GM12864 (cell line): ENCODE data around the gene ZNF529.

Experiments used
- DNase-seq: peaks from one replicate; pipeline ENCODE4 v3.0.0-alpha.2; 2011; ENCODE audit warnings: low read depth
- H3K4me3 ChIP-seq: 2 replicates; pipeline ENCODE4 v1.5.1; 2011; ENCODE audit warnings: mild to moderate bottlenecking, low read depth, low read length, control low read depth
- CTCF ChIP-seq: IDR thresholded peaks from 2 replicates; pipeline ENCODE4 v1.5.1; 2011; ENCODE audit warnings: low read depth, mild to moderate bottlenecking, moderate library complexity, low read length, control low read depth, inconsistent platforms; ENCODE audit errors: missing control alignments

Gene ZNF529

GRCh38 chr19:36528194-36528920 is 44.7 kb downstream of the ZNF529 start, which contains the start of gene ZNF260:
TSS of gene ZNF260 (minus strand) at chr19:36528271. CDS start at chr19:36515238, 13,033 bp downstream.
- DNase-seq: peak; percentile 93
- H3K4me3 ChIP-seq: peak within 1 kb of the TSS; percentile 82
- TF ChIP-seq CTCF: peak; percentile 1

- no peak for DNase-seq
- peak overlapping the region; percentile 82 for H3K4me3 ChIP-seq
- no peak for TF ChIP-seq CTCF
Observed at GRCh38 chr19:36527873-36528193, 45.3 kb downstream of the ZNF529 start.

- no peak for TF ChIP-seq CTCF
- DNase-seq: no peak
- H3K4me3 ChIP-seq: peak overlapping the region; percentile 82
Observed at GRCh38 chr19:36527341-36527740, 45.8 kb downstream of the ZNF529 start.

- H3K4me3 ChIP-seq: peak overlapping the region; percentile 82
- no peak for TF ChIP-seq CTCF
- DNase-seq: no peak
Observed at GRCh38 chr19:36526581-36526980, 46.5 kb downstream of the ZNF529 start.

- no peak for TF ChIP-seq CTCF
- H3K4me3 ChIP-seq: no peak overlapping the region
- DNase-seq: no peak
Observed at GRCh38 chr19:36524617-36525016, 48.5 kb downstream of the ZNF529 start.

- no peak for DNase-seq
- no peak overlapping the region for H3K4me3 ChIP-seq
- no peak for TF ChIP-seq CTCF
Observed at GRCh38 chr19:36514012-36514612, 59.0 kb downstream of the ZNF529 start.

GRCh38 chr19:36508325-36508724 is 64.8 kb downstream of the ZNF529 start:
- TF ChIP-seq CTCF: no peak
- no peak for DNase-seq
- no peak overlapping the region for H3K4me3 ChIP-seq
